ENCODE results near the gene EVI2A.

Gene EVI2A

DNA sequence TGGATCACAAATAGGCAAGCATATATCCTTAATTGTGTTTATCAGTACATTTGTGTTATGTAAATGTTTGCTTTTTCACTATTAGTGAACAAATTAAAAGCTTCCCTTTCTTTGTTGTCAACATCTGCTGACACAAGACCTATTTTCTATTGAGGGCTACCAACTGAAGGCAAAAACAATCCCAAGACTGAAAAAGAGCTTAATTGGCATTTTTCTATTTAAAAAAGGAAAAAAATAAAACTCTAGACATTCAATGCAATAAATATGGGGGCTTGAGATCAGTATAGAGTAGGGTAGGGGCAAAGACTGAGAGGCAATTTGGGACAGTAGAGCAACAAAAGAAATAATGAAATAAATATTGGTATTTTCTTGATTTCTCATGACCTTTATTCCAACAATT lies 48.6 kb downstream of the EVI2A start:
- DNase-seq (ENCODE audit: low read depth): no peak

DNA sequence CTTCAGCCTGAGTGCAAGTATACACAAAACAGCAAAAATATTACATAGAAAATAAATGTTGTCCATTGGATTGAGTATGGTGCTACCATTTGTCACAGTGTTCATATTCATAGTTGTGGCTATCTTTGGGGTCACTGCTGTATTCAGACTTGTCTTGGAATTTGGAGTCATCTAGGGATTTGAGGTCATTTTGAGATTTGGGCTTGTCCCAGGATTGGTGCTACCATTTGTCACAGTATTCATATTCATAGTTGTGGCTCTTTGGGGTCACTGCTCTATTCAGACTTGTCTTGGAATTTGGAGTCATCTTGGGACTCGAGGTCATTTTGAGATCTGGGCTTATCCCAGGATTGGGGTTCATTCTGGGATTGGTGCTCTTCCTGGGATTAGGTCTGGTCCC lies 49.2 kb downstream of the EVI2A start:
- no peak for DNase-seq (ENCODE audit: low read depth)

DNA sequence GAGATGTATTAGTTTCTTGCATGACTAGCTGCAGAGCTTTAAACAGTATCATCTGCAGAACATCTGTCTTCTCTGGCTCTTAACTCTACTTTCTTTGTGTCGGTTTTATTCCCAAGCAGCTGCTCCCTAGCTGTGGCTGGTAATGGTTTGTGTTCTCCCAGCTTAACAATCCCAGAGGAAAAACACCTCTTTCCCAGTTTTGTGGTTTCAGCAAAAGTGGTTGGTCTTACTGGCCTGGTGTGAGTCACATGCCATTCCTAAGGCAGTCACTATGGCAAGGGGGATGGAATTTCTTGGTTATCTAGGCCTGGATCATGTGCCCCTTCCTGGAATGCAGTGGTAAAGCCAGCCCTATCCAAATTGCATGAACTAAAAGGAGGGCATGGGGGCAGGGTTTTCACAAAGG lies 51.8 kb downstream of the EVI2A start:
- no peak for DNase-seq (ENCODE audit: low read depth)

- DNase-seq (ENCODE audit: low read depth): no peak
Observed at GRCh38 chr17:31269036-31269577, 52.3 kb downstream of the EVI2A start.
